Measurements from ENCODE around the gene AATF. TPM values are rescaled to one million over a fixed set of nuclear protein-coding genes. Genes with fewer than 3 reads are reported as not detected.

AATF gene
- total and polyA plus RNA-seq, 9 of the 15 experiments (the other 6 are each of a cell fraction or from before 2014, with no cell fraction given): 34.5 to 133 (median 90.1) TPM

DNA sequence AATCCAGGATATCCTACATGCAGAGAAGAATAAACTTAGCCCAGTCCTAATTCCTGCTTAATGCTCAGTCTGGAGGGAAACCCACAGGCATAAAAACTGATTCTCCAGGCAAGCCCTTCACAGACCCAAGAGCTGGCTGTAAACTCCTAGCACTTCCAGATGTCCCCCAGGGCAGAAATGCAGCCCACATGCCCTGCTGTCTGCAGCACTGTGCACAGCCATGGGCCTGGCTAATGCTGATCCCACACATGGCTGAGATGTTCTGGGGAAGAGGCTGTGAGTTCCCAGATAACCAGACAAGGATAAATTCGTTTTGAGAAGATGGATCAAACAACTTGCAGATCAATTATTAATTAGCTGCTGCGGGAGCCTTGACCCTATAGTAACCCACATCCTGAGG lies 148.4 kb downstream of the AATF start (continued):
- TF ChIP-seq, protein P1, sequence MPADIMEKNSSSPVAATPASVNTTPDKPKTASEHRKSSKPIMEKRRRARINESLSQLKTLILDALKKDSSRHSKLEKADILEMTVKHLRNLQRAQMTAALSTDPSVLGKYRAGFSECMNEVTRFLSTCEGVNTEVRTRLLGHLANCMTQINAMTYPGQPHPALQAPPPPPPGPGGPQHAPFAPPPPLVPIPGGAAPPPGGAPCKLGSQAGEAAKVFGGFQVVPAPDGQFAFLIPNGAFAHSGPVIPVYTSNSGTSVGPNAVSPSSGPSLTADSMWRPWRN (IDR thresholded peaks at IDR 0.05; ENCODE audit: low read depth): no peak

DNA sequence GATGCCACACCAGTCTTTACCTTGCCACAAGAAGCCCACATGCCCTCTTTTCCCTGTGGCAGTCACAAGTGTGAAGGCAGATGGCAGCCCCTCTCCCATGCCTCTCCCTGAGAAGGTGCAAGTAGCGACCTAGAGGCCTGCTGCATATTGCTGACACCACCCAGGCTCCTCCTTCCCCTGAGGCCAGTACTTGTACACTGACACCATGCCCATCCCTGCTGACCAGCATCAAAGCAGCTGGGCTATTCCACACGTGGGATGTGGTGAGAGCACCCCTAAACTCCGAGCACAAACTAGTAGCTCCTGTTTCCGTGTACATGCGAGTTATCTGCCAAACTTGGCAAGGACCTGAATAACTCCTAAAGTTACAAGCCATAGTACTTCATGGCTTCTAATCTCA lies 149.4 kb downstream of the AATF start:
- BruUV-seq (replicated peaks): no TSS peak
- Histone ChIP-seq H3K27me3 (ENCODE audit: control insufficient read depth in 2 of 2, insufficient read depth in 2 of 2, low read length in 2 of 2) (no peaks in the 10 kb centered on the region), H3K4me3 (no peak overlapping the region), H3K27ac (ENCODE audit: extremely low read depth, low read depth, low read length) (no peak overlapping the region), H3K4me1 (replicated peaks in 1 of 2; ENCODE audit: control insufficient read depth in 2 of 2, insufficient read depth in 2 of 2, low read length in 2 of 2) (no peaks in the 10 kb centered on the region), H3K79me2 (ENCODE audit: control insufficient read depth, insufficient read depth, low read length) (no peaks in the 10 kb centered on the region), H3K9me3 (replicated peaks; ENCODE audit: control insufficient read depth, insufficient read depth, low read depth, low read length) (no peaks in the 10 kb centered on the region), H3K9ac (ENCODE audit: insufficient read depth in 1 of 2, low read depth in 2 of 2, low read length in 2 of 2) (no peak overlapping the region), H2AFZ (ENCODE audit: low read depth, low read length) (no peak overlapping the region), H3K4me2 (ENCODE audit: insufficient read depth, low read length) (no peak overlapping the region), H4K20me1 (replicated peaks; ENCODE audit: control insufficient read depth, insufficient read depth, low read length) (no peaks in the 10 kb centered on the region), H3K36me3 (ENCODE audit: control insufficient read depth, insufficient read depth, low read length) (peaks cover 91% of the 10 kb centered on the region), H3K9me1 (ENCODE audit: control insufficient read depth, insufficient read depth, low read length) (no peaks in the 10 kb centered on the region)
- FAIRE-seq (no peak), DNase-seq (ENCODE audit: extremely low read depth in 1 of 4, low spot score in 3 of 4) (no peak), ATAC-seq (no peak)
- 78% methylated on average over 5 of the region's 5 CpGs for WGBS (ENCODE audit: insufficient coverage, low coverage, missing lambda C conversion rate)
- TF ChIP-seq MYNN (IDR thresholded peaks at IDR 0.05) (no peak), MYNN (CRISPR knock-in tag; IDR thresholded peaks at IDR 0.05) (no peak), FOXK2 (conservative IDR thresholded peaks at IDR 0.05 in 1 of 2, IDR thresholded peaks at IDR 0.05 in 1 of 2; ENCODE audit: low read depth in 2 of 2) (no peak), PYGO2 (tag; IDR thresholded peaks at IDR 0.05) (no peak), ZNF311 (CRISPR knock-in tag; IDR thresholded peaks at IDR 0.05) (no peak), MCM7 (IDR thresholded peaks at IDR 0.05) (no peak), CSDE1 (IDR thresholded peaks at IDR 0.05) (no peak), U2AF2 (optimal IDR thresholded peaks at IDR 0.05; ENCODE audit: low read depth, low read length) (no peak), ZNF766 (CRISPR knock-in tag; conservative IDR thresholded peaks at IDR 0.05) (no peak), MYC (IDR thresholded peaks at IDR 0.05; ENCODE audit: low read depth, low read length) (no peak), MYC (CRISPR knock-in tag; IDR thresholded peaks at IDR 0.05; ENCODE audit: borderline replicate concordance, low read depth) (no peak), SNIP1 (IDR thresholded peaks at IDR 0.05; ENCODE audit: low read depth) (no peak)
- TF ChIP-seq, protein P2, sequence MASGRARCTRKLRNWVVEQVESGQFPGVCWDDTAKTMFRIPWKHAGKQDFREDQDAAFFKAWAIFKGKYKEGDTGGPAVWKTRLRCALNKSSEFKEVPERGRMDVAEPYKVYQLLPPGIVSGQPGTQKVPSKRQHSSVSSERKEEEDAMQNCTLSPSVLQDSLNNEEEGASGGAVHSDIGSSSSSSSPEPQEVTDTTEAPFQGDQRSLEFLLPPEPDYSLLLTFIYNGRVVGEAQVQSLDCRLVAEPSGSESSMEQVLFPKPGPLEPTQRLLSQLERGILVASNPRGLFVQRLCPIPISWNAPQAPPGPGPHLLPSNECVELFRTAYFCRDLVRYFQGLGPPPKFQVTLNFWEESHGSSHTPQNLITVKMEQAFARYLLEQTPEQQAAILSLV (tag; IDR thresholded peaks at IDR 0.05): no peak
- TF ChIP-seq, protein P3, sequence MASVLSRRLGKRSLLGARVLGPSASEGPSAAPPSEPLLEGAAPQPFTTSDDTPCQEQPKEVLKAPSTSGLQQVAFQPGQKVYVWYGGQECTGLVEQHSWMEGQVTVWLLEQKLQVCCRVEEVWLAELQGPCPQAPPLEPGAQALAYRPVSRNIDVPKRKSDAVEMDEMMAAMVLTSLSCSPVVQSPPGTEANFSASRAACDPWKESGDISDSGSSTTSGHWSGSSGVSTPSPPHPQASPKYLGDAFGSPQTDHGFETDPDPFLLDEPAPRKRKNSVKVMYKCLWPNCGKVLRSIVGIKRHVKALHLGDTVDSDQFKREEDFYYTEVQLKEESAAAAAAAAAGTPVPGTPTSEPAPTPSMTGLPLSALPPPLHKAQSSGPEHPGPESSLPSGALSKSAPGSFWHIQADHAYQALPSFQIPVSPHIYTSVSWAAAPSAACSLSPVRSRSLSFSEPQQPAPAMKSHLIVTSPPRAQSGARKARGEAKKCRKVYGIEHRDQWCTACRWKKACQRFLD (CRISPR knock-in tag; IDR thresholded peaks at IDR 0.05): no peak
- TF ChIP-seq, protein P4, sequence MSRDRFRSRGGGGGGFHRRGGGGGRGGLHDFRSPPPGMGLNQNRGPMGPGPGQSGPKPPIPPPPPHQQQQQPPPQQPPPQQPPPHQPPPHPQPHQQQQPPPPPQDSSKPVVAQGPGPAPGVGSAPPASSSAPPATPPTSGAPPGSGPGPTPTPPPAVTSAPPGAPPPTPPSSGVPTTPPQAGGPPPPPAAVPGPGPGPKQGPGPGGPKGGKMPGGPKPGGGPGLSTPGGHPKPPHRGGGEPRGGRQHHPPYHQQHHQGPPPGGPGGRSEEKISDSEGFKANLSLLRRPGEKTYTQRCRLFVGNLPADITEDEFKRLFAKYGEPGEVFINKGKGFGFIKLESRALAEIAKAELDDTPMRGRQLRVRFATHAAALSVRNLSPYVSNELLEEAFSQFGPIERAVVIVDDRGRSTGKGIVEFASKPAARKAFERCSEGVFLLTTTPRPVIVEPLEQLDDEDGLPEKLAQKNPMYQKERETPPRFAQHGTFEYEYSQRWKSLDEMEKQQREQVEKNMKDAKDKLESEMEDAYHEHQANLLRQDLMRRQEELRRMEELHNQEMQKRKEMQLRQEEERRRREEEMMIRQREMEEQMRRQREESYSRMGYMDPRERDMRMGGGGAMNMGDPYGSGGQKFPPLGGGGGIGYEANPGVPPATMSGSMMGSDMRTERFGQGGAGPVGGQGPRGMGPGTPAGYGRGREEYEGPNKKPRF (IDR thresholded peaks at IDR 0.05; ENCODE audit: low read depth, low read length): no peak
- TF ChIP-seq, protein P5, sequence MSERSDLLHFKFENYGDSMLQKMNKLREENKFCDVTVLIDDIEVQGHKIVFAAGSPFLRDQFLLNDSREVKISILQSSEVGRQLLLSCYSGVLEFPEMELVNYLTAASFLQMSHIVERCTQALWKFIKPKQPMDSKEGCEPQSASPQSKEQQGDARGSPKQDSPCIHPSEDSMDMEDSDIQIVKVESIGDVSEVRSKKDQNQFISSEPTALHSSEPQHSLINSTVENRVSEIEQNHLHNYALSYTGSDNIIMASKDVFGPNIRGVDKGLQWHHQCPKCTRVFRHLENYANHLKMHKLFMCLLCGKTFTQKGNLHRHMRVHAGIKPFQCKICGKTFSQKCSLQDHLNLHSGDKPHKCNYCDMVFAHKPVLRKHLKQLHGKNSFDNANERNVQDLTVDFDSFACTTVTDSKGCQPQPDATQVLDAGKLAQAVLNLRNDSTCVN (CRISPR knock-in tag; IDR thresholded peaks at IDR 0.05): no peak
- in situ Hi-C loops (cut with MboI) (no loop called here), intact Hi-C loops (cut with micrococcal nuclease) (no loop called here)
- ChIA-PET POLR2A (interaction anchor here (0.5 to 1.2 kb wide), 4 partner anchors 11 to 19 kb away, joined by 3 to 5 read pairs (median 3); no protein-coding TSS in a partner anchor), CTCF (ENCODE audit: low intra/inter-chr PET ratio) (no interaction called here)
